GM12878 (cell line): ENCODE data around the gene PTAFR. TPM values are rescaled to one million over a fixed set of nuclear protein-coding genes. Genes with fewer than 3 reads are reported as not detected.

ENCODE experiments used
- ATAC-seq: fragments of 200-7000 bp; cut with Tn5 transposase; 3 replicates; pipeline ENCODE4 v1.9.1; 2020; ENCODE audit warnings: mild to moderate bottlenecking, moderate library complexity
- BruUV-seq: library from RNA; stranded (reverse); fragments of 400-500 nt; replicated peaks from 2 replicates; lab custom pipeline; 2021; lab: Mats Ljungman, UMichigan
- CTCF ChIA-PET: fragments of 300-600 bp; sonication (Branson Sonifier 250); formaldehyde crosslinking; extraction: SDS; loops from one replicate; lab custom pipeline; 2021; ENCODE audit warnings: inconsistent platforms; lab: Yijun Ruan, JAX
- POLR2A ChIA-PET: fragments of 350-600 bp; formaldehyde crosslinking; extraction: SDS; loops from one replicate; lab custom pipeline; 2021; ENCODE audit warnings: inconsistent platforms; lab: Charles Lee
- RAD21 ChIA-PET: fragments of 300-600 bp; sonication (Branson Sonifier 250); formaldehyde crosslinking; loops from one replicate; lab custom pipeline; 2023; ENCODE audit warnings: antibody characterized with exemption; ENCODE audit not compliant: unreplicated experiment; lab: Charles Lee
- SMC1A ChIA-PET: fragments of 300-600 bp; sonication (Branson Sonifier 250); formaldehyde crosslinking; loops from one replicate; lab custom pipeline; 2023; ENCODE audit not compliant: unreplicated experiment, uncharacterized antibody; lab: Charles Lee
- DNase-seq: peaks from one replicate; pipeline ENCODE4 v3.0.0-alpha.2; 2011; ENCODE audit warnings: low read depth, low spot score
- FAIRE-seq: peaks from 3 replicates; lab custom pipeline; 2011; peaks lifted over from hg19 to GRCh38; lab: Jason Lieb, UNC
- H2AFZ ChIP-seq: 2 replicates; pipeline ENCODE4 v1.6.0; 2011; ENCODE audit warnings: low read depth, low read length, control low read depth; ENCODE audit not compliant: control insufficient read depth
- H3K27ac ChIP-seq: 2 replicates; pipeline ENCODE4 v1.5.1; 2011; ENCODE audit warnings: control low read depth; ENCODE audit not compliant: control insufficient read depth, insufficient read depth
- H3K27me3 ChIP-seq, 2 experiments: replicated peaks in 1 of 2; 2 replicates each; pipeline versions ENCODE4 v1.6.0 to v1.6.1; 2011; ENCODE audit warnings: low read length in 1 of 2; ENCODE audit not compliant: control insufficient read depth in 2 of 2, insufficient read depth in 2 of 2
- H3K36me3 ChIP-seq, 2 experiments: 2 replicates each; pipeline ENCODE4 v1.5.1; 2011; ENCODE audit warnings: low read length in 1 of 2; ENCODE audit not compliant: control insufficient read depth in 2 of 2, insufficient read depth in 2 of 2
- H3K4me1 ChIP-seq: 2 replicates; pipeline ENCODE4 v1.6.1; 2011; ENCODE audit warnings: mild to moderate bottlenecking, low read length, moderate library complexity, mixed read lengths; ENCODE audit not compliant: control insufficient read depth, insufficient read depth
- H3K4me2 ChIP-seq: 2 replicates; pipeline ENCODE4 v1.6.0; 2011; ENCODE audit warnings: control low read depth; ENCODE audit not compliant: control insufficient read depth, insufficient read depth
- H3K4me3 ChIP-seq: fragments of 200-600 bp; sonication (generic); 2 replicates; pipeline ENCODE4 v1.5.1; 2016
- H3K79me2 ChIP-seq: 2 replicates; pipeline ENCODE4 v1.6.0; 2011; ENCODE audit warnings: low read length; ENCODE audit not compliant: control insufficient read depth, insufficient read depth
- H3K9ac ChIP-seq: 2 replicates; pipeline ENCODE4 v1.8.0; 2011; ENCODE audit warnings: low read length, control low read depth, mixed read lengths; ENCODE audit not compliant: control insufficient read depth, insufficient read depth
- H3K9me3 ChIP-seq: replicated peaks from 3 replicates; pipeline ENCODE4 v1.5.1; 2011; ENCODE audit warnings: mild to moderate bottlenecking, low read length; ENCODE audit not compliant: control insufficient read depth, insufficient read depth
- H4K20me1 ChIP-seq: 2 replicates; pipeline ENCODE4 v1.6.0; 2011; ENCODE audit not compliant: control insufficient read depth, insufficient read depth
- ASH2L ChIP-seq: fragments of 300-600, 200-600 bp; sonication (generic); IDR thresholded peaks from 2 replicates; pipeline ENCODE4 v1.6.1; 2017; ENCODE audit warnings: low read depth, mild to moderate bottlenecking, borderline replicate concordance
- ETV6 ChIP-seq, 2 experiments: fragments of 450-650 bp in 1 of 2; IDR thresholded peaks in 1 of 2; conservative IDR thresholded peaks in 1 of 2; 2 replicates each; pipeline ENCODE4 v1.6.1; 2014; ENCODE audit warnings: antibody characterized with exemption in 1 of 2, borderline replicate concordance in 1 of 2, low read depth in 1 of 2, mild to moderate bottlenecking in 1 of 2, moderate library complexity in 1 of 2
- IRF5 ChIP-seq: fragments of 450-650 bp; IDR thresholded peaks from 2 replicates; pipeline ENCODE4 v1.6.1; 2017; ENCODE audit warnings: borderline replicate concordance
- JUND ChIP-seq: IDR thresholded peaks from 2 replicates; pipeline ENCODE4 v1.6.1; 2012; ENCODE audit warnings: low read depth, mild to moderate bottlenecking, low read length, improper control_type of control experiment, moderate library complexity
- MYC ChIP-seq: IDR thresholded peaks from 2 replicates; pipeline ENCODE4 v1.6.1; 2011; ENCODE audit warnings: mild to moderate bottlenecking, low read length, moderate library complexity, inconsistent platforms; ENCODE audit not compliant: insufficient read depth, insufficient replicate concordance, insufficient read length, severe bottlenecking
- POLR2AphosphoS2 ChIP-seq: IDR thresholded peaks from 2 replicates; pipeline ENCODE4 v1.6.1; 2011; ENCODE audit warnings: low read depth, mild to moderate bottlenecking, low read length, improper control_type of control experiment, moderate library complexity
- RAD51 ChIP-seq: fragments of 450-650 bp; IDR thresholded peaks from 2 replicates; pipeline ENCODE4 v1.6.1; 2016; ENCODE audit warnings: moderate library complexity, mild to moderate bottlenecking, inconsistent platforms
- RB1 ChIP-seq: fragments of 450-650 bp; formaldehyde crosslinking; IDR thresholded peaks from 2 replicates; pipeline ENCODE4 v1.6.1; 2017; ENCODE audit warnings: mild to moderate bottlenecking, borderline replicate concordance
- TAF1 ChIP-seq: IDR thresholded peaks from 2 replicates; pipeline ENCODE4 v1.6.1; 2011; ENCODE audit warnings: mild to moderate bottlenecking, low read depth, low read length, borderline replicate concordance
- TARDBP ChIP-seq: IDR thresholded peaks from 2 replicates; pipeline ENCODE4 v1.6.1; 2016; ENCODE audit warnings: borderline replicate concordance
- TCF12 ChIP-seq: IDR thresholded peaks from 2 replicates; pipeline ENCODE4 v1.6.1; 2011; ENCODE audit warnings: low read depth, mild to moderate bottlenecking, low read length
- WGBS: methylation state at CpG from one replicate; pipeline ENCODE4 v1.1.6; 2016; ENCODE audit warnings: low lambda C conversion rate; ENCODE audit not compliant: insufficient replicate concordance, insufficient coverage; ENCODE audit errors: missing lambda C conversion rate; 5-methylcytosine and 5-hydroxymethylcytosine counted together
- in situ Hi-C: fragments of 300-500 bp; cut with MboI; formaldehyde crosslinking; loops from 9 replicates; pipeline ENCODE4 v1.14.3; 2018; ENCODE audit warnings: mixed read lengths
- intact Hi-C: fragments of 100-400 bp; cut with micrococcal nuclease; formaldehyde crosslinking; loops from one replicate; pipeline ENCODE4 v1.14.2; 2022; ENCODE audit not compliant: unreplicated experiment
- polyA plus RNA-seq, 11 experiments: library from polyadenylated mRNA; depleted of rRNA in 4 of 11; unstranded in 6 of 11; stranded (reverse) in 5 of 11; fragments of >200 nt; fragmentation: Nextera tagmentation in 4 of 11; fragmentation: Illumina TruSeq in 1 of 11; extraction: Ambion mirVana in 4 of 11; extraction: Trizol in 1 of 11; gene quantifications; 1 replicate in 1 of 11; 2 replicates in 10 of 11; pipeline versions ENCODE4 v1.2.1 to v1.2.3, GENCODE V29; 2011 to 2016; ENCODE audit warnings: inconsistent platforms in 2 of 11, missing spikeins in 2 of 11, low read depth in 1 of 11
- total RNA-seq, 4 experiments: library from RNA; depleted of rRNA in 3 of 4; stranded (reverse); fragments of >200 nt in 3 of 4; fragmentation: Illumina TruSeq in 1 of 4; extraction: Trizol in 1 of 4; gene quantifications; 2 replicates each; pipeline versions ENCODE4 v1.2.1 to v1.2.3, GENCODE V29; 2013 to 2021

PTAFR gene
- total and polyA plus RNA-seq, 10 of the 15 experiments (the other 5 are each of a cell fraction or from before 2014, with no cell fraction given) = 17.5 to 251 (median 27.7) TPM

DNA sequence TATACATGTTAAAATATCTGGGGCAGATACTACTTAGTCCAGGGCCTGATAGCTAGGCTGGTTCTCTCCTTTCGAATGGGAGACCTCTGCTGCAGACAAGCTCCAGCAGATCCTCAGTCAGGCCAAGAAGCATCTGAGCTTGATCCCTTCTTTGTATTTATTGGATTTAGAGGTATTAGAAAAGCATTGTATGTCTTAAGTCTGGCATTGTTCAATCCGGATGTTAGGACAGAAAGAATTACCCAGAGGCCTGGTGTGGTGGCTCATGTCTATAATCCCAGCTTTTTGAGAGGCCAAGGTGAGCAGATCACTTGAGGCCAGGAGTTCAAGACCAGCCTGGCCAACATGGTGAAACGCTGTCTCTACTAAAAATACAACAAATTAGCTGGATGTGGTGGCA is 66.9 kb downstream of the PTAFR start:
- DNase-seq (no peak), ATAC-seq (no peak), FAIRE-seq (no peak)
- no peaks in the 10 kb centered on the region for H4K20me1 ChIP-seq
- H3K4me1 ChIP-seq = peaks cover 25% of the 10 kb centered on the region
- no peak overlapping the region for H3K9ac ChIP-seq
- H3K27ac ChIP-seq = no peak overlapping the region
- no peak for TF ChIP-seq ETV6 (conservative IDR thresholded peaks at IDR 0.05 in 1 of 2, IDR thresholded peaks at IDR 0.05 in 1 of 2; ENCODE audit: borderline replicate concordance in 1 of 2, low read depth in 1 of 2)
- no peak for TF ChIP-seq ASH2L
- TF ChIP-seq POLR2AphosphoS2 = no peak
- no peak for TF ChIP-seq TAF1
- no peak for TF ChIP-seq RB1
- no peak for TF ChIP-seq JUND
- no peak for TF ChIP-seq TARDBP
- TF ChIP-seq TCF12 = no peak
- TF ChIP-seq RAD51 = no peak
- no peak for TF ChIP-seq MYC
- no peak for TF ChIP-seq IRF5
- in situ Hi-C loops (no loop called here), intact Hi-C loops (no loop called here)
- no peak overlapping the region for H3K4me3 ChIP-seq
- no peaks in the 10 kb centered on the region for H3K79me2 ChIP-seq
- WGBS = 94% methylated on average over 3 of the region's 3 CpGs
- ChIA-PET RAD21 (interaction anchor here (0.7 to 11.7 kb wide), 6 partner anchors 11 to 252 kb away, joined by 3 to 113 read pairs (median 4); partner anchors contain the start of gene EYA3), CTCF (interaction anchor here (0.6 to 6.9 kb wide), 9 partner anchors 15 to 252 kb away, joined by 3 to 57 read pairs (median 3); partner anchors contain the start of gene EYA3), POLR2A (interaction anchor here (0.6 to 3.7 kb wide), 10 partner anchors 9 to 190 kb away, joined by 3 to 18 read pairs (median 3); partner anchors contain the start of gene EYA3), SMC1A (interaction anchor here (0.7 to 3.2 kb wide), 12 partner anchors 9 to 158 kb away, joined by 3 to 13 read pairs (median 4); partner anchors contain the start of gene EYA3)
- no peaks in the 10 kb centered on the region for H3K36me3 ChIP-seq
- BruUV-seq = no TSS peak
- H2AFZ ChIP-seq = no peak overlapping the region
- H3K4me2 ChIP-seq = no peak overlapping the region
- no peaks in the 10 kb centered on the region for H3K27me3 ChIP-seq
- H3K9me3 ChIP-seq = no peaks in the 10 kb centered on the region
